OCI-LY7 (cell line): ENCODE results near the gene MAFF. TPM values are rescaled to one million over a fixed set of nuclear protein-coding genes. Genes with fewer than 3 reads are reported as not detected.
"Not testable (repeated sequence)": the region's sequence is repeated elsewhere in the genome, so short reads cannot be mapped to it uniquely, and the experiment has no call there.

Source experiments
- BruUV-seq: library from RNA; stranded (reverse); fragments of 400-500 nt; replicated peaks from 2 replicates; lab custom pipeline; 2021; lab: Mats Ljungman, UMichigan
- CTCF ChIA-PET: fragments of 300-600 bp; sonication (Branson Sonifier 250); formaldehyde crosslinking; loops from one replicate; lab custom pipeline; 2022; ENCODE audit warnings: antibody characterized with exemption; ENCODE audit not compliant: unreplicated experiment; lab: Charles Lee
- POLR2A ChIA-PET: fragments of 300-600 bp; sonication (Branson Sonifier 250); formaldehyde crosslinking; loops from one replicate; lab custom pipeline; 2022; ENCODE audit warnings: antibody characterized with exemption; lab: Charles Lee
- DNase-seq: peaks from one replicate; pipeline ENCODE4 v3.0.0-alpha.2; 2015; ENCODE audit warnings: low spot score
- H2AFZ ChIP-seq: fragments of 200-600 bp; sonication (generic), shearing (Covaris generic); 2 replicates; pipeline ENCODE4 v1.6.1; 2014; ENCODE audit warnings: mild to moderate bottlenecking, antibody characterized with exemption, low read length, moderate library complexity
- H3K27ac ChIP-seq: fragments of 200-600 bp; sonication (generic); 2 replicates; pipeline ENCODE4 v1.5.1; 2014; ENCODE audit warnings: mixed run types, low read depth, mild to moderate bottlenecking, moderate library complexity, low read length, inconsistent platforms; ENCODE audit not compliant: poor library complexity, severe bottlenecking
- H3K36me3 ChIP-seq: fragments of 200-600 bp; sonication (generic); 2 replicates; pipeline ENCODE4 v1.6.1; 2014; ENCODE audit warnings: mild to moderate bottlenecking, antibody characterized with exemption, low read length, moderate library complexity, mixed read lengths; ENCODE audit not compliant: insufficient read depth
- H3K4me1 ChIP-seq: fragments of 200-600 bp; sonication (generic); 2 replicates; pipeline ENCODE4 v1.5.1; 2014; ENCODE audit warnings: mild to moderate bottlenecking, low read length; ENCODE audit not compliant: insufficient read depth, poor library complexity, severe bottlenecking
- H3K4me2 ChIP-seq: fragments of 200-600 bp; sonication (generic); 2 replicates; pipeline ENCODE4 v1.6.1; 2014; ENCODE audit warnings: mild to moderate bottlenecking, low read length
- H3K4me3 ChIP-seq: fragments of 200-600 bp; sonication (generic); 2 replicates; pipeline ENCODE4 v1.5.1; 2014; ENCODE audit warnings: mild to moderate bottlenecking, low read depth, low read length; ENCODE audit not compliant: poor library complexity, severe bottlenecking
- H3K79me2 ChIP-seq: fragments of 200-600 bp; sonication (generic); 2 replicates; pipeline ENCODE4 v1.6.1; 2016; ENCODE audit warnings: low read depth, mild to moderate bottlenecking, low read length, moderate library complexity, mixed read lengths; ENCODE audit not compliant: insufficient read depth
- H3K9me2 ChIP-seq: fragments of 200-600 bp; sonication (generic); 2 replicates; pipeline ENCODE4 v1.6.1; 2016; ENCODE audit warnings: mild to moderate bottlenecking, low read length, mixed read lengths; ENCODE audit not compliant: insufficient read depth
- H3K9me3 ChIP-seq: fragments of 200-600 bp; sonication (generic); 2 replicates; pipeline ENCODE4 v1.6.1; 2014; ENCODE audit warnings: mild to moderate bottlenecking, mixed run types, low read length, mixed read lengths
- H4K20me1 ChIP-seq: fragments of 200-600 bp; sonication (generic); 2 replicates; pipeline ENCODE4 v1.6.1; 2014; ENCODE audit warnings: mild to moderate bottlenecking, antibody characterized with exemption, low read length, moderate library complexity, mixed read lengths; ENCODE audit not compliant: insufficient read depth
- EZH2phosphoT487 ChIP-seq: fragments of 200-600 bp; sonication (generic); IDR thresholded peaks from 2 replicates; pipeline ENCODE4 v1.6.1; 2018; ENCODE audit warnings: low read depth, borderline replicate concordance, mild to moderate bottlenecking, mixed run types, antibody characterized with exemption, low read length, moderate library complexity, mixed read lengths
- intact Hi-C: fragments of 100-400 bp; cut with micrococcal nuclease; formaldehyde crosslinking; loops from one replicate; pipeline ENCODE4 v1.10.0; 2022; ENCODE audit not compliant: unreplicated experiment
- total RNA-seq, 2 experiments: library from RNA; depleted of rRNA in 1 of 2; stranded (reverse); fragments of >200 nt in 1 of 2; shearing (Covaris generic) in 1 of 2; gene quantifications; 2 replicates each; pipeline ENCODE4 v1.2.3, GENCODE V29; 2014 to 2022
- TF ChIP-seq, protein P1 (sequence below): fragments of 200-600 bp; sonication (generic); conservative IDR thresholded peaks from 2 replicates; pipeline ENCODE4 v1.5.1; 2014; ENCODE audit warnings: mild to moderate bottlenecking, antibody characterized with exemption, low read length, moderate library complexity, mixed read lengths

Gene MAFF
- total RNA-seq, 2 experiments from 2014 or later = 3.4 to 3.8 TPM

DNA sequence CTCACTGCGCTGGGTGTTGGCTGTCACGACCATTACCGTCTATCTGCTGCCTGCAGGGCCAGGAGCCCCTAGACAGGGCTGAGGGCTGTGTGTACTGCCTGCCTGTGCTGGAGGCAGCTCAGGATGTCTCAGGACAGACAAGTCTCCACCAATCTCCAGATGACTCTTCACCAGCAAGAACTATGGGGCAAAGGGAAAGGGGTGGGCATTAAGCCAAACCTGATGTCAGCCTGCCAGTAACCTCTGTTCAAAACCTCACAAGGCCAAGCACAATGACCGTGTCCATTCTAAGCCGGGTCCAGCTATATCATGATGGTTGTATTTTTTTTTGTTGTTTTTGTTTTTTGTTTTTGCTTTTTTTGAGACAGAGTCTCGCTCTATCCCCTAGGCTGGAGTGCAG is 31.6 kb downstream of the MAFF start:
- Histone ChIP-seq H3K9me2 (no peaks in the 10 kb centered on the region), H3K36me3 (peaks cover 33% of the 10 kb centered on the region; the same call in 1 of the 2 replicates)

DNA sequence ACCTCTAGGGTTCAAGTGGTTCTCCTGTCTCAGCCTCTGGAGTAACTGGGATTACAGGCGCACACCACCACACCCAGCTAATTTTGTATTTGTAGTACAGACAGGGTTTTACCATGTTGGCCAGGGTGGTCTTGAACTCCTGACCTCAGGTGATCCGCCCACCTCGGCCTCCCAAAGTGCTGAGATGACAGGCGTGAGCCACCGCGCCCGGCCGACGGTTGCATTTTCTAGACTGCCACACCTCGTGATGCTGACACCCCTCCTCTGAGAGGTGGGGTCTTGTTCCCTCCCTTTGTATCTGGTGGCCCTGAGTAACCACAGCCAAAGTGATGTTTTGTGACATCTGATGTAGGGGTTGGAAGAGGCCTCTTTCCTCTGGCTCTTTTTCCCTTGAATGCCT is 32.1 kb downstream of the MAFF start:
- H3K4me2 ChIP-seq, intact Hi-C loops, DNase-seq, H3K27ac ChIP-seq, H3K9me2 ChIP-seq, BruUV-seq, H3K9me3 ChIP-seq, H3K4me1 ChIP-seq, H4K20me1 ChIP-seq, POLR2A ChIA-PET, H3K79me2 ChIP-seq, H3K4me3 ChIP-seq, CTCF ChIA-PET, H2AFZ ChIP-seq: not testable (repeated sequence)
- peaks cover 31% of the 10 kb centered on the region; the same call in 1 of the 2 replicates for H3K36me3 ChIP-seq

More for the DNA sequence above, 31.6 kb downstream of the MAFF start:
- CTCF ChIA-PET = no interaction called here
- Histone ChIP-seq H3K79me2 (no peaks in the 10 kb centered on the region), H3K9me3 (no peaks in the 10 kb centered on the region), H2AFZ (no peak overlapping the region), H3K4me1 (peaks cover 9% of the 10 kb centered on the region), H3K4me3 (no peak overlapping the region), H3K27ac (no peak overlapping the region), H4K20me1 (no peaks in the 10 kb centered on the region), H3K4me2 (no peak overlapping the region)
- no peak for DNase-seq
- TF ChIP-seq, protein P1, sequence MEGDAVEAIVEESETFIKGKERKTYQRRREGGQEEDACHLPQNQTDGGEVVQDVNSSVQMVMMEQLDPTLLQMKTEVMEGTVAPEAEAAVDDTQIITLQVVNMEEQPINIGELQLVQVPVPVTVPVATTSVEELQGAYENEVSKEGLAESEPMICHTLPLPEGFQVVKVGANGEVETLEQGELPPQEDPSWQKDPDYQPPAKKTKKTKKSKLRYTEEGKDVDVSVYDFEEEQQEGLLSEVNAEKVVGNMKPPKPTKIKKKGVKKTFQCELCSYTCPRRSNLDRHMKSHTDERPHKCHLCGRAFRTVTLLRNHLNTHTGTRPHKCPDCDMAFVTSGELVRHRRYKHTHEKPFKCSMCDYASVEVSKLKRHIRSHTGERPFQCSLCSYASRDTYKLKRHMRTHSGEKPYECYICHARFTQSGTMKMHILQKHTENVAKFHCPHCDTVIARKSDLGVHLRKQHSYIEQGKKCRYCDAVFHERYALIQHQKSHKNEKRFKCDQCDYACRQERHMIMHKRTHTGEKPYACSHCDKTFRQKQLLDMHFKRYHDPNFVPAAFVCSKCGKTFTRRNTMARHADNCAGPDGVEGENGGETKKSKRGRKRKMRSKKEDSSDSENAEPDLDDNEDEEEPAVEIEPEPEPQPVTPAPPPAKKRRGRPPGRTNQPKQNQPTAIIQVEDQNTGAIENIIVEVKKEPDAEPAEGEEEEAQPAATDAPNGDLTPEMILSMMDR = no peak
- TF ChIP-seq EZH2phosphoT487 = no peak
- POLR2A ChIA-PET = no interaction called here
- no TSS peak for BruUV-seq
- intact Hi-C loops = no loop called here

DNA sequence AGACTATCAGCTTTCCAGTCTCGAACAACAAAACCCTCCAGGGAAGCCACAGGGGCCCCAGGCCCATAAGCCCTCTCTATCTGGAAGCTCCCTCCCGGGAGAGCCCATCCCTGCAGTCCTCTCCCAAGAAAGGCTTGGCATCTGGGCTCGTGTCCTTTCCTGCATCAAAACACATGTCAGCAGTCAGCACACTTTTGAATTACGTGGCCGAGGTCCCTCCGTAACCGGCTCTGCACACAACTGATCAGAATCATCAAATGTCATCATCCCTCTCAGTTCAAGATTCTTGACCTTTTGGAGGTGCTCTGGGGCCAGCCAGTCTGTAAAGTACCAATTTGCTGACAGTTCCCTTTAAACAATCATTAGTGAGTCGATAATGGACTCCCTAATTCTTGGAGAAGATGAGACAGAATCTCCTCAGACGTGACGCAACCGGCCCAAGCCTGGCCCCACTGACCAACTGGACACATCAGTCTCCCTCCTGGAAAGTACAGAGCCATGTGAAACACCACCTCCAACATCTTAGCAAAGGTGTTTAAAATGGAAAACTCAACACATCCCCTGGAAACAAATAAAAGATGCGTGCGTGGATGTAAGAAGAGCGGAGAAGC is 33.6 kb downstream of the MAFF start:
- Histone ChIP-seq H3K4me1 (no peaks in the 10 kb centered on the region), H3K9me2 (no peaks in the 10 kb centered on the region), H4K20me1 (no peaks in the 10 kb centered on the region), H3K79me2 (no peaks in the 10 kb centered on the region), H3K9me3 (no peaks in the 10 kb centered on the region), H3K4me3 (no peak overlapping the region), H3K4me2 (no peak overlapping the region), H3K36me3 (peaks cover 23% of the 10 kb centered on the region; the same call in 1 of the 2 replicates), H2AFZ (no peak overlapping the region), H3K27ac (no peak overlapping the region)
- ChIA-PET POLR2A (interaction anchor here (0.6 kb wide), 1 partner anchor 145 kb away, joined by 3 read pairs; no protein-coding TSS in a partner anchor), CTCF (interaction anchor here (1.0 kb wide), 1 partner anchor 24 kb away, joined by 5 read pairs; no protein-coding TSS in a partner anchor)
- TF ChIP-seq, protein P1 = no peak
- no peak for TF ChIP-seq EZH2phosphoT487
- intact Hi-C loops = no loop called here
- no peak for DNase-seq
- no TSS peak for BruUV-seq
